Ovary (tissue), 3 donors: ENCODE results near the gene ETS1.

Experiments
- POLR2A ChIP-seq: fragments of 450-650 bp; IDR thresholded peaks from one replicate; pipeline ENCODE4 v1.6.1; 2017; ENCODE audit warnings: antibody characterized with exemption, mild to moderate bottlenecking, moderate library complexity
- TF ChIP-seq, protein P1 (sequence below), 3 donors: fragments of 450-650 bp in 2 of 3; fragments of 200-600 bp in 1 of 3; IDR thresholded peaks; one replicate each; pipeline versions ENCODE4 v1.5.1 to v1.8.0; 2016 to 2022; ENCODE audit warnings: antibody characterized with exemption in 3 of 3, mild to moderate bottlenecking in 1 of 3
- donor health status: DM: no; HTN: no; CAD: no.

GRCh38 chr11:128480665-128481064 is 106.7 kb downstream of the ETS1 start:
- TF ChIP-seq, protein P1, sequence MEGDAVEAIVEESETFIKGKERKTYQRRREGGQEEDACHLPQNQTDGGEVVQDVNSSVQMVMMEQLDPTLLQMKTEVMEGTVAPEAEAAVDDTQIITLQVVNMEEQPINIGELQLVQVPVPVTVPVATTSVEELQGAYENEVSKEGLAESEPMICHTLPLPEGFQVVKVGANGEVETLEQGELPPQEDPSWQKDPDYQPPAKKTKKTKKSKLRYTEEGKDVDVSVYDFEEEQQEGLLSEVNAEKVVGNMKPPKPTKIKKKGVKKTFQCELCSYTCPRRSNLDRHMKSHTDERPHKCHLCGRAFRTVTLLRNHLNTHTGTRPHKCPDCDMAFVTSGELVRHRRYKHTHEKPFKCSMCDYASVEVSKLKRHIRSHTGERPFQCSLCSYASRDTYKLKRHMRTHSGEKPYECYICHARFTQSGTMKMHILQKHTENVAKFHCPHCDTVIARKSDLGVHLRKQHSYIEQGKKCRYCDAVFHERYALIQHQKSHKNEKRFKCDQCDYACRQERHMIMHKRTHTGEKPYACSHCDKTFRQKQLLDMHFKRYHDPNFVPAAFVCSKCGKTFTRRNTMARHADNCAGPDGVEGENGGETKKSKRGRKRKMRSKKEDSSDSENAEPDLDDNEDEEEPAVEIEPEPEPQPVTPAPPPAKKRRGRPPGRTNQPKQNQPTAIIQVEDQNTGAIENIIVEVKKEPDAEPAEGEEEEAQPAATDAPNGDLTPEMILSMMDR (IDR thresholded peaks at IDR 0.05): no peak
- no peak for TF ChIP-seq POLR2A
